T follicular helper cell (primary cell): ENCODE measurements around the gene WDR33.

Source experiments
- DNase-seq: peaks from one replicate; pipeline ENCODE4 v3.0.0-alpha.2; 2020; ENCODE audit warnings: low read depth

Gene WDR33

GRCh38 chr2:127672341-127673224 is 138.4 kb downstream of the WDR33 start:
- DNase-seq = no peak

- no peak for DNase-seq
These were observed 139.2 kb downstream of the WDR33 start for GRCh38 chr2:127671557-127672302.

- DNase-seq = no peak
These were observed 140.0 kb downstream of the WDR33 start for GRCh38 chr2:127670957-127671290.

GRCh38 chr2:127670055-127670956 is 140.7 kb downstream of the WDR33 start:
- no peak for DNase-seq

- DNase-seq = no peak
These were observed 141.9 kb downstream of the WDR33 start for GRCh38 chr2:127669056-127669455.

- no peak for DNase-seq
These were observed 145.6 kb downstream of the WDR33 start for GRCh38 chr2:127665267-127665893.

GRCh38 chr2:127664895-127665225 is 146.1 kb downstream of the WDR33 start:
- no peak for DNase-seq

GRCh38 chr2:127664065-127664894 is 146.7 kb downstream of the WDR33 start:
- no peak for DNase-seq

- no peak for DNase-seq
These were observed 147.4 kb downstream of the WDR33 start for GRCh38 chr2:127663566-127664064.

- DNase-seq = no peak
These were observed 147.9 kb downstream of the WDR33 start for GRCh38 chr2:127662937-127663565.

GRCh38 chr2:127661949-127662510 is 148.9 kb downstream of the WDR33 start:
- no peak for DNase-seq

- no peak for DNase-seq
These were observed 149.8 kb downstream of the WDR33 start for GRCh38 chr2:127661072-127661649.

GRCh38 chr2:127660291-127660578 is 150.7 kb downstream of the WDR33 start:
- no peak for DNase-seq

GRCh38 chr2:127659408-127660290 is 151.3 kb downstream of the WDR33 start:
- no peak for DNase-seq

GRCh38 chr2:127658641-127659407 is 152.1 kb downstream of the WDR33 start:
- DNase-seq = no peak

- no peak for DNase-seq
These were observed 152.8 kb downstream of the WDR33 start for GRCh38 chr2:127658146-127658545.

- no peak for DNase-seq
These were observed 153.8 kb downstream of the WDR33 start for GRCh38 chr2:127657232-127657595.
